ENCODE results near the gene COL4A2. TPM values are rescaled to one million over a fixed set of nuclear protein-coding genes. Genes with fewer than 3 reads are reported as not detected.

COL4A2 gene
- total RNA-seq, 6 experiments from 2014 or later = 8.4 to 65.8 (median 42.5) TPM

DNA sequence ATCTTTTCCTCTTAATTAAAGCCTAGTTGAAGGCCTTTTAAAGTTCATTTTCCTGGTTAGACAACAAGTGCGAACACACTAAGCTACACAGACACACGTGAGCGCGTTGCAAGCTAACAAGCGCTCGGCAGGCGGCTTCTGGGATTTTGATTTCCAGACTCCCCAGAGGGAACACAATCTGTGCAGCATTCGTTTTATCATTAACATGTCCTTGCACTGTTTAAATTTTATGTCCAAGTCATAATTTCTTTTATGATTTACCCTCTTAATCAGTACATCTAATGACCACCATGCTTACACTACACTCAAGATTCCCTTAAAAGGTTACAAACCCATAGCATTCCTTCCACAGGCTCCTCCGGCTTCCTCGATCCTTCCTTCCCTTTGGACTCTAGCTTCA is 16.9 kb upstream of the COL4A2 start:
- Histone ChIP-seq H3K9me3 (no peaks in the 10 kb centered on the region), H3K4me1 (peaks cover 0 to 2% (median 0%) of the 10 kb centered on the region in 4 donors), H3K4me3 (no peak overlapping the region), H3K27me3 (no peaks in the 10 kb centered on the region), H3K27ac (no peak overlapping the region), H3K36me3 (no peaks in the 10 kb centered on the region)
- 80% methylated on average over 10 of the region's 10 CpGs for WGBS (ENCODE audit: insufficient coverage, low coverage, low lambda C conversion rate, missing lambda C conversion rate)
- DNase-seq (no peak), ATAC-seq (no peak)
- TF ChIP-seq, protein P1, sequence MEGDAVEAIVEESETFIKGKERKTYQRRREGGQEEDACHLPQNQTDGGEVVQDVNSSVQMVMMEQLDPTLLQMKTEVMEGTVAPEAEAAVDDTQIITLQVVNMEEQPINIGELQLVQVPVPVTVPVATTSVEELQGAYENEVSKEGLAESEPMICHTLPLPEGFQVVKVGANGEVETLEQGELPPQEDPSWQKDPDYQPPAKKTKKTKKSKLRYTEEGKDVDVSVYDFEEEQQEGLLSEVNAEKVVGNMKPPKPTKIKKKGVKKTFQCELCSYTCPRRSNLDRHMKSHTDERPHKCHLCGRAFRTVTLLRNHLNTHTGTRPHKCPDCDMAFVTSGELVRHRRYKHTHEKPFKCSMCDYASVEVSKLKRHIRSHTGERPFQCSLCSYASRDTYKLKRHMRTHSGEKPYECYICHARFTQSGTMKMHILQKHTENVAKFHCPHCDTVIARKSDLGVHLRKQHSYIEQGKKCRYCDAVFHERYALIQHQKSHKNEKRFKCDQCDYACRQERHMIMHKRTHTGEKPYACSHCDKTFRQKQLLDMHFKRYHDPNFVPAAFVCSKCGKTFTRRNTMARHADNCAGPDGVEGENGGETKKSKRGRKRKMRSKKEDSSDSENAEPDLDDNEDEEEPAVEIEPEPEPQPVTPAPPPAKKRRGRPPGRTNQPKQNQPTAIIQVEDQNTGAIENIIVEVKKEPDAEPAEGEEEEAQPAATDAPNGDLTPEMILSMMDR (IDR thresholded peaks at IDR 0.05) = no peak
- no peak for TF ChIP-seq POLR2A (IDR thresholded peaks at IDR 0.05)
- intact Hi-C loops (cut with DNase I) = no loop called here

DNA sequence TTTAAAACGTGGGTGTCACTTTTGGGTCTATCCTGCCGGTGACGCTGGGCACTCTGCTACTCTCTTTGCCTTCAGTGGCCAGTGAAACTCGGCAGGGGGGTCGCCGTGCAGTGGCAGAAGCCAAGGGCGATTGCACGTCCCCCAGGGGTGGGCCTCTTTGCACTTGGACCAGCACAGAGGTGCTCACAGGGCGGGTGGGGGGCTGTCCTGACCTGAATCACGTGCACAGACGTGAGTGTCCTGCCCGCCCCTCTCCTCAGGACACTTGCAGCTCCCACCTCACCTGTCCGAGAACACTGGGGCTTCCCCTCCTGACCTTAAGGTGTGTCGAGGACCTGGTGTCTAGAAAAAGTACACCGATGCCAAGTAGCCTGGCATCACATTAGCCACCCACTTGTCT is 16.3 kb upstream of the COL4A2 start:
- DNase-seq = no peak
- no peaks in the 10 kb centered on the region for H3K36me3 ChIP-seq
- no peaks in the 10 kb centered on the region for H3K9me3 ChIP-seq
- no peak overlapping the region for H3K27ac ChIP-seq
- no peaks in the 10 kb centered on the region for H3K27me3 ChIP-seq
- WGBS (ENCODE audit: insufficient coverage, low coverage, low lambda C conversion rate, missing lambda C conversion rate) = 64% methylated on average over 4 of the region's 15 CpGs
- TF ChIP-seq, protein P1 (IDR thresholded peaks at IDR 0.05) = no peak
- no peak for TF ChIP-seq POLR2A (IDR thresholded peaks at IDR 0.05)
- intact Hi-C loops (cut with DNase I) = no loop called here
- peaks cover 0 to 2% (median 0%) of the 10 kb centered on the region in 4 donors for H3K4me1 ChIP-seq
- no peak for ATAC-seq
- no peak overlapping the region for H3K4me3 ChIP-seq

DNA sequence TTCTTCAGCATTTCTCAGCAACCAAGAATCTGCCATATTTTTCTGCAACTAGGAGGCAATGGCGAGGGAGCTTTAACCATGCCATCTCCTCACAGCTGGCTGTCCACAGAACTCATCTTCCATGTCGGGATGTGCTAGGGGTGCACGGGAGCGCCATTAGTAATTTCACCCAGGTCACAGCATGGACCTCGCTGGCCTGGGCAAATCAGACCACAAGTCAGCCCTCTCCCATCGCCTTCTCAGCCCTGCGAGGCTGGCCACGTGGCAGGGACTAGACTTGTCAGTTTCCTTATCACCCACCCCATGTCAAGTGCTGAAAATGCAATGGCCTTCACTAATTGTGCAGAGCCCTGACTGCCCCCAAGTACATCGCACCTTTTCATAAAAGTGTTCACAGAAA is 15.8 kb upstream of the COL4A2 start:
- no peak for ATAC-seq
- H3K27ac ChIP-seq = no peak overlapping the region
- WGBS (ENCODE audit: insufficient coverage, low coverage, low lambda C conversion rate, missing lambda C conversion rate) = 87% methylated on average over 4 of the region's 9 CpGs
- no peaks in the 10 kb centered on the region for H3K36me3 ChIP-seq
- intact Hi-C loops (cut with DNase I) = no loop called here
- H3K4me1 ChIP-seq = peaks cover 0 to 2% (median 0%) of the 10 kb centered on the region in 4 donors
- TF ChIP-seq, protein P1 (IDR thresholded peaks at IDR 0.05) = no peak
- TF ChIP-seq POLR2A (IDR thresholded peaks at IDR 0.05) = no peak
- DNase-seq = no peak
- no peak overlapping the region for H3K4me3 ChIP-seq
- H3K27me3 ChIP-seq = no peaks in the 10 kb centered on the region
- no peaks in the 10 kb centered on the region for H3K9me3 ChIP-seq

DNA sequence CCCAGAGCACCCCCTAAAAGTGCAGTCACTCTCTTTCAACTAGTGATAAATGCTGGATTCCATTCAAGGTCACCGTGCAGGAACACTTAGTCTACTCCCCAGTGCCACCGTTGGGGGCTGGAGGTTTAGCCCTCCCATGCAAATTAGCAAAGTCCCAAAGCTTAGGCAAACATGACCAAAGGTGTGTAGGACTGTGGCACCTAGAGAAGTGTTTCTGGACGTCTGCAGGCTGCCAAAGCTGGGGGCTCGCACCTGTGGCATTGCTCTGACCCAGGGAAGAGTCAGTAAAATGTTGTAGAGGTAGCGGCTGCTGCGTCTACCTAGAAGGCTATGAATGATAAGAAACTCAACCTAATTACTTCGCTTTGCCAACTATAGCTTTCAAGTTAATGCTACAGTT is 14.0 kb upstream of the COL4A2 start:
- H3K4me1 ChIP-seq = no peaks in the 10 kb centered on the region
- no peak for TF ChIP-seq POLR2A (IDR thresholded peaks at IDR 0.05)
- TF ChIP-seq, protein P1 (IDR thresholded peaks at IDR 0.05) = no peak

DNA sequence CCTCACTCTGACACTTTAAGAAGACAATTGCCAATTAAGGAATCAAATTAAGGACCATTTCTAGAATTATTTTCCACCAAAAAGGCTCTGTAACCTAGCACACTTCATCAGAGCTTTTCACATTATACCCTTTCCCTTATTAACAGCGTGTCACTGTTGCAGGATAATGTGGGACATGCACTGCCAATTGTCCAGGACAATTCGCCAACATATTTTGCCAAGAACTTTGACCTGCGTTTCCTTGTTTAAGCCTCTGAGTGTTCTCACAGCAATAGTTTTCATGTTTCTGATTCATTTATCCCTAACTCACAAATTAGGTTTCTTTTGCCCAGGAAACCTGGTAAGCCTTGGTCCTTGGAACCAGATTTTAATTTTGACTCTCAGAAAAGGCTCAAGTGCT is 13.4 kb upstream of the COL4A2 start:
- Histone ChIP-seq H3K4me3 (no peak overlapping the region), H3K9me3 (no peaks in the 10 kb centered on the region), H3K27ac (no peak overlapping the region), H3K36me3 (no peaks in the 10 kb centered on the region), H3K4me1 (no peaks in the 10 kb centered on the region), H3K27me3 (no peaks in the 10 kb centered on the region)
- intact Hi-C loops (cut with DNase I) = no loop called here
- WGBS (ENCODE audit: insufficient coverage, low coverage, low lambda C conversion rate, missing lambda C conversion rate) = 20% methylated on average over 3 of the region's 3 CpGs
- no peak for DNase-seq
- ATAC-seq = peak in 1 of 4 donors; percentile 28
- TF ChIP-seq, protein P1 (IDR thresholded peaks at IDR 0.05) = no peak
- no peak for TF ChIP-seq POLR2A (IDR thresholded peaks at IDR 0.05)

More for the DNA sequence above, 14.0 kb upstream of the COL4A2 start:
- no peak overlapping the region for H3K4me3 ChIP-seq
- WGBS (ENCODE audit: insufficient coverage, low coverage, low lambda C conversion rate, missing lambda C conversion rate) = 65% methylated on average over 6 of the region's 7 CpGs
- ATAC-seq = no peak
- no peaks in the 10 kb centered on the region for H3K9me3 ChIP-seq
- no peak overlapping the region for H3K27ac ChIP-seq
- no peak for DNase-seq
- H3K36me3 ChIP-seq = no peaks in the 10 kb centered on the region
- no peaks in the 10 kb centered on the region for H3K27me3 ChIP-seq
- intact Hi-C loops (cut with DNase I) = no loop called here

All from right lobe of liver (tissue), 6 donors.